K562 (cell line): ENCODE measurements around the gene KYAT1. TPM values are rescaled to one million over a fixed set of nuclear protein-coding genes. Genes with fewer than 3 reads are reported as not detected.
A peak's percentile ranks its signal among the peaks of the same experiment; 100 is the strongest.

Source experiments
- EP400 ChIP-seq: fragments of 450-650 bp; IDR thresholded peaks from 2 replicates; pipeline ENCODE4 v1.6.1; 2017; ENCODE audit warnings: antibody characterized with exemption, mild to moderate bottlenecking, moderate library complexity
- MCM5 ChIP-seq: fragments of 450-650 bp; IDR thresholded peaks from 2 replicates; pipeline ENCODE4 v1.6.1; 2016; ENCODE audit warnings: low read depth
- SAFB ChIP-seq: fragments of 200-400 bp; formaldehyde crosslinking; IDR thresholded peaks from 2 replicates; pipeline ENCODE4 v1.6.1; 2017; ENCODE audit warnings: low read depth, low read length, borderline replicate concordance
- ZNF232 ChIP-seq: sonication (generic); formaldehyde crosslinking; IDR thresholded peaks from 2 replicates; pipeline ENCODE4 v1.8.0; 2022; ENCODE audit warnings: mild to moderate bottlenecking, missing genetic modification reagents
- ZNF318 ChIP-seq, 2 experiments: fragments of 450-650 bp; IDR thresholded peaks; 2 replicates each; pipeline ENCODE4 v1.6.1; 2016; ENCODE audit warnings: mild to moderate bottlenecking in 2 of 2, borderline replicate concordance in 1 of 2, low read depth in 1 of 2, moderate library complexity in 1 of 2
- polyA plus RNA-seq, 8 experiments: library from polyadenylated mRNA; depleted of rRNA in 4 of 8; stranded (reverse) in 5 of 8; unstranded in 3 of 8; fragments of >200 nt; fragmentation: Nextera tagmentation in 2 of 8; fragmentation: Illumina TruSeq in 1 of 8; extraction: Ambion mirVana in 2 of 8; extraction: Trizol in 1 of 8; gene quantifications; 2 replicates each; pipeline versions ENCODE4 v1.2.1 to v1.2.3, GENCODE V29; 2011 to 2014; ENCODE audit warnings: inconsistent platforms in 1 of 8, missing spikeins in 1 of 8
- total RNA-seq, 7 experiments: library from RNA; depleted of rRNA in 6 of 7; stranded (reverse); fragments of >200 nt in 6 of 7; fragmentation: Illumina TruSeq in 2 of 7; extraction: Trizol in 2 of 7; gene quantifications; 2 replicates each; pipeline versions ENCODE4 v1.2.1 to v1.2.3, GENCODE V29; 2011 to 2021; ENCODE audit warnings: low replicate concordance in 1 of 7
- TF ChIP-seq, protein P1 (sequence below), 2 experiments: fragments of 450-650 bp; formaldehyde crosslinking in 1 of 2; IDR thresholded peaks; 2 replicates each; pipeline versions ENCODE4 v1.4.0 to v1.6.1; 2014 to 2020; ENCODE audit warnings: mild to moderate bottlenecking in 2 of 2, borderline replicate concordance in 1 of 2, low read depth in 1 of 2

Gene KYAT1
- total and polyA plus RNA-seq, 9 of the 15 experiments (the other 6 are each of a cell fraction or from before 2014, with no cell fraction given) = 6.4 to 16.8 (median 11.1) TPM

DNA sequence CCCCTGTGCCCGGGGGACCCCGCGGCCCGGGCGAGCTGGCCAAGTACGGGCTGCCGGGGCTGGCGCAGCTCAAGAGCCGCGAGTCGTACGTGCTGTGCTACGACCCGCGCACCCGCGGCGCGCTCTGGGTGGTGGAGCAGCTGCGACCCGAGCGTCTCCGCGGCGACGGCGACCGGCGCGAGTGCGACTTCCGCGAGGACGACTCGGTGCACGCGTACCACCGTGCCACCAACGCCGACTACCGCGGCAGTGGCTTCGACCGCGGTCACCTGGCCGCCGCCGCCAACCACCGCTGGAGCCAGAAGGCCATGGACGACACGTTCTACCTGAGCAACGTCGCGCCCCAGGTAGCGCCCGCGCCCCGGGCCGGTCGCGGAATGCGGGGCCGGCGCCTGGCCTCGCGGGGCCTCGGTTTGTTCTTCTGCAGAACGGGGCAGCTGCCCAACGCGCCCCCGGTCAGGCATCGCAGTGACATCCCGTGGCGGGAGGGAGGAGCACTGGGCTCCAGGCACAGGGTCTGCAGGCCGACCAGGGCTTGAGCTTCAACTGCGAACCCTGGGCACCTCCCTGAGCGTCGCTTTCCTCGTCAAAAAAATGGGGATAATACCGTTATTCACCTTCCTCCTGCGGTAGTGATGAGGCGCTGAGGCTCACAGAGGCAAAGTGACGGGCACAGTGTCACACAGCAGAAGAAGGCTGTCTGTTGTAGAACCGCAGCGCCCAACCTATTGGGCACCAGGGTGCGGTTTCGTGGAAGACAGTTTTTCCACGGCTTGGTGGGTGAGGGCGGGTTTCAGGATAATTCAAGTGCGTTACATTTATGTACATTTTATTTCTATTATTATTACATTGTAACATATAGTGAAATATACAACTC lies 62.7 kb downstream of the KYAT1 start (continued):
- TF ChIP-seq EP400 (peak; percentile 9; the same call in 1 of the 2 replicates), ZNF318 (IDR thresholded peaks at IDR 0.05; ENCODE audit: borderline replicate concordance in 1 of 2, low read depth in 1 of 2) (no peak), MCM5 (no peak), SAFB (no peak; the same call in 1 of the 2 replicates), ZNF232 (CRISPR knock-in tag) (no peak)
- TF ChIP-seq, protein P1, sequence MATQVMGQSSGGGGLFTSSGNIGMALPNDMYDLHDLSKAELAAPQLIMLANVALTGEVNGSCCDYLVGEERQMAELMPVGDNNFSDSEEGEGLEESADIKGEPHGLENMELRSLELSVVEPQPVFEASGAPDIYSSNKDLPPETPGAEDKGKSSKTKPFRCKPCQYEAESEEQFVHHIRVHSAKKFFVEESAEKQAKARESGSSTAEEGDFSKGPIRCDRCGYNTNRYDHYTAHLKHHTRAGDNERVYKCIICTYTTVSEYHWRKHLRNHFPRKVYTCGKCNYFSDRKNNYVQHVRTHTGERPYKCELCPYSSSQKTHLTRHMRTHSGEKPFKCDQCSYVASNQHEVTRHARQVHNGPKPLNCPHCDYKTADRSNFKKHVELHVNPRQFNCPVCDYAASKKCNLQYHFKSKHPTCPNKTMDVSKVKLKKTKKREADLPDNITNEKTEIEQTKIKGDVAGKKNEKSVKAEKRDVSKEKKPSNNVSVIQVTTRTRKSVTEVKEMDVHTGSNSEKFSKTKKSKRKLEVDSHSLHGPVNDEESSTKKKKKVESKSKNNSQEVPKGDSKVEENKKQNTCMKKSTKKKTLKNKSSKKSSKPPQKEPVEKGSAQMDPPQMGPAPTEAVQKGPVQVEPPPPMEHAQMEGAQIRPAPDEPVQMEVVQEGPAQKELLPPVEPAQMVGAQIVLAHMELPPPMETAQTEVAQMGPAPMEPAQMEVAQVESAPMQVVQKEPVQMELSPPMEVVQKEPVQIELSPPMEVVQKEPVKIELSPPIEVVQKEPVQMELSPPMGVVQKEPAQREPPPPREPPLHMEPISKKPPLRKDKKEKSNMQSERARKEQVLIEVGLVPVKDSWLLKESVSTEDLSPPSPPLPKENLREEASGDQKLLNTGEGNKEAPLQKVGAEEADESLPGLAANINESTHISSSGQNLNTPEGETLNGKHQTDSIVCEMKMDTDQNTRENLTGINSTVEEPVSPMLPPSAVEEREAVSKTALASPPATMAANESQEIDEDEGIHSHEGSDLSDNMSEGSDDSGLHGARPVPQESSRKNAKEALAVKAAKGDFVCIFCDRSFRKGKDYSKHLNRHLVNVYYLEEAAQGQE (IDR thresholded peaks at IDR 0.05; ENCODE audit: borderline replicate concordance) = no peak
- TF ChIP-seq, protein P1 (CRISPR knock-in tag; IDR thresholded peaks at IDR 0.05; ENCODE audit: low read depth) = no peak
